Measurements from ENCODE around the gene ALDH1A2.

DNA sequence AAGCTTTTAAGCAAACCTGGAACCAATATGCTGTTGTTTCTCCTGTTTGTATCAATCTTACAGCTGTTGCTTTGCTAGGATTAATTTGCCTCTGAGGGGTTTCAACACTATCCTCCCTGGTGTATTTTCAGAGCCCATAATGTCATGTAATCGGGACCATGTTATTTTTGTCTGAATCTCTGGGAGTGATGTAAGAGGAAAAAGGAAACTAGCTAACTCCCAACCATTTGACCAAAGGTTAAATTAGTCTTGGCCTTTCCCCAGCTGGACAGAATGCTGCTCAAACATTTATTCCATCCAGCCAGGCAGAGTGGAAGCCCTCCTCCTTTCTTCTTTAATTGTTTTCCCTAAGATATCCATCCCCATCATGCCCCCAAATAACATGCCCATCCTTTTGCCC, 142.2 kb downstream of the ALDH1A2 start:
- TF ChIP-seq, protein P1, sequence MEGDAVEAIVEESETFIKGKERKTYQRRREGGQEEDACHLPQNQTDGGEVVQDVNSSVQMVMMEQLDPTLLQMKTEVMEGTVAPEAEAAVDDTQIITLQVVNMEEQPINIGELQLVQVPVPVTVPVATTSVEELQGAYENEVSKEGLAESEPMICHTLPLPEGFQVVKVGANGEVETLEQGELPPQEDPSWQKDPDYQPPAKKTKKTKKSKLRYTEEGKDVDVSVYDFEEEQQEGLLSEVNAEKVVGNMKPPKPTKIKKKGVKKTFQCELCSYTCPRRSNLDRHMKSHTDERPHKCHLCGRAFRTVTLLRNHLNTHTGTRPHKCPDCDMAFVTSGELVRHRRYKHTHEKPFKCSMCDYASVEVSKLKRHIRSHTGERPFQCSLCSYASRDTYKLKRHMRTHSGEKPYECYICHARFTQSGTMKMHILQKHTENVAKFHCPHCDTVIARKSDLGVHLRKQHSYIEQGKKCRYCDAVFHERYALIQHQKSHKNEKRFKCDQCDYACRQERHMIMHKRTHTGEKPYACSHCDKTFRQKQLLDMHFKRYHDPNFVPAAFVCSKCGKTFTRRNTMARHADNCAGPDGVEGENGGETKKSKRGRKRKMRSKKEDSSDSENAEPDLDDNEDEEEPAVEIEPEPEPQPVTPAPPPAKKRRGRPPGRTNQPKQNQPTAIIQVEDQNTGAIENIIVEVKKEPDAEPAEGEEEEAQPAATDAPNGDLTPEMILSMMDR (IDR thresholded peaks at IDR 0.05), result no peak
- no peak for TF ChIP-seq POLR2A (IDR thresholded peaks at IDR 0.05)
- no peak for TF ChIP-seq EP300 (IDR thresholded peaks at IDR 0.05)
